ENCODE results near the gene GPR137B. TPM values are rescaled to one million over a fixed set of nuclear protein-coding genes. Genes with fewer than 3 reads are reported as not detected.

The GPR137B gene
- total and polyA plus RNA-seq, 9 of the 15 experiments (the other 6 are each of a cell fraction or from before 2014, with no cell fraction given), result 0.04 to 1.0 (median 0.62) TPM

GRCh38 chr1:236103646-236104218 lies 38.6 kb upstream of the GPR137B start (continued):
- TF ChIP-seq BRD4 (IDR thresholded peaks at IDR 0.05) (no peak), BDP1 (IDR thresholded peaks at IDR 0.05; ENCODE audit: insufficient read depth, insufficient read length) (no peak), KAT7 (CRISPR knock-in tag; IDR thresholded peaks at IDR 0.05; ENCODE audit: borderline replicate concordance) (no peak), TFAM (CRISPR knock-in tag; conservative IDR thresholded peaks at IDR 0.05) (no peak), HDAC8 (tag; IDR thresholded peaks at IDR 0.05) (no peak), NCOR1 (IDR thresholded peaks at IDR 0.05) (0 out of 2 replicates have a peak, but pooled peaks have one; percentile 17), ZNF445 (CRISPR knock-in tag; IDR thresholded peaks at IDR 0.05; ENCODE audit: low read depth) (no peak), ZNF586 (CRISPR knock-in tag; conservative IDR thresholded peaks at IDR 0.05) (no peak), WHSC1 (IDR thresholded peaks at IDR 0.05; ENCODE audit: low read length) (no peak), ZNF830 (CRISPR knock-in tag; IDR thresholded peaks at IDR 0.05) (no peak), SMARCB1 (IDR thresholded peaks at IDR 0.05; ENCODE audit: insufficient read length, low read depth) (no peak), ATF3 (IDR thresholded peaks at IDR 0.05) (no peak), ATF3 (CRISPR knock-in tag; conservative IDR thresholded peaks at IDR 0.05) (no peak), NFIC (IDR thresholded peaks at IDR 0.05) (no peak), PRPF4 (IDR thresholded peaks at IDR 0.05; ENCODE audit: insufficient read depth, low read depth, low read length, poor library complexity, severe bottlenecking) (no peak), SIN3B (IDR thresholded peaks at IDR 0.05; ENCODE audit: low read depth) (no peak), ZNF41 (CRISPR knock-in tag; conservative IDR thresholded peaks at IDR 0.05) (no peak), CBFA2T2 (conservative IDR thresholded peaks at IDR 0.05) (no peak), CSDE1 (IDR thresholded peaks at IDR 0.05) (no peak), POU5F1 (IDR thresholded peaks at IDR 0.05; ENCODE audit: borderline replicate concordance, low read depth, low read length, partially characterized antibody) (no peak), ZNF134 (CRISPR knock-in tag; conservative IDR thresholded peaks at IDR 0.05) (no peak), ZKSCAN8 (CRISPR knock-in tag; IDR thresholded peaks at IDR 0.05) (no peak), SAFB2 (IDR thresholded peaks at IDR 0.05; ENCODE audit: borderline replicate concordance, low read depth, low read length, severe bottlenecking) (no peak), ZNF785 (CRISPR knock-in tag; IDR thresholded peaks at IDR 0.05) (no peak), FOXK2 (conservative IDR thresholded peaks at IDR 0.05 in 1 of 2, IDR thresholded peaks at IDR 0.05 in 1 of 2; ENCODE audit: low read depth in 2 of 2) (no peak), ETS2 (tag; IDR thresholded peaks at IDR 0.05; ENCODE audit: borderline replicate concordance, poor library complexity, severe bottlenecking) (no peak)
- TF ChIP-seq, protein P1, sequence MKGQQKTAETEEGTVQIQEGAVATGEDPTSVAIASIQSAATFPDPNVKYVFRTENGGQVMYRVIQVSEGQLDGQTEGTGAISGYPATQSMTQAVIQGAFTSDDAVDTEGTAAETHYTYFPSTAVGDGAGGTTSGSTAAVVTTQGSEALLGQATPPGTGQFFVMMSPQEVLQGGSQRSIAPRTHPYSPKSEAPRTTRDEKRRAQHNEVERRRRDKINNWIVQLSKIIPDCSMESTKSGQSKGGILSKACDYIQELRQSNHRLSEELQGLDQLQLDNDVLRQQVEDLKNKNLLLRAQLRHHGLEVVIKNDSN (CRISPR knock-in tag; IDR thresholded peaks at IDR 0.05), result no peak
- TF ChIP-seq, protein P2, sequence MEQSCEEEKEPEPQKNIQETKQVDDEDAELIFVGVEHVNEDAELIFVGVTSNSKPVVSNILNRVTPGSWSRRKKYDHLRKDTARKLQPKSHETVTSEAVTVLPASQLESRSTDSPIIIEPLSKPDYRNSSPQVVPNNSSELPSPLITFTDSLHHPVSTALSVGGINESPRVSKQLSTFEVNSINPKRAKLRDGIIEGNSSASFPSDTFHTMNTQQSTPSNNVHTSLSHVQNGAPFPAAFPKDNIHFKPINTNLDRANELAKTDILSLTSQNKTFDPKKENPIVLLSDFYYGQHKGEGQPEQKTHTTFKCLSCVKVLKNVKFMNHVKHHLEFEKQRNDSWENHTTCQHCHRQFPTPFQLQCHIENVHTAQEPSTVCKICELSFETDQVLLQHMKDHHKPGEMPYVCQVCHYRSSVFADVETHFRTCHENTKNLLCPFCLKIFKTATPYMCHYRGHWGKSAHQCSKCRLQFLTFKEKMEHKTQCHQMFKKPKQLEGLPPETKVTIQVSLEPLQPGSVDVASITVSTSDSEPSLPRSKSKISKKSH (CRISPR knock-in tag; IDR thresholded peaks at IDR 0.05), result no peak
- TF ChIP-seq, protein P3, sequence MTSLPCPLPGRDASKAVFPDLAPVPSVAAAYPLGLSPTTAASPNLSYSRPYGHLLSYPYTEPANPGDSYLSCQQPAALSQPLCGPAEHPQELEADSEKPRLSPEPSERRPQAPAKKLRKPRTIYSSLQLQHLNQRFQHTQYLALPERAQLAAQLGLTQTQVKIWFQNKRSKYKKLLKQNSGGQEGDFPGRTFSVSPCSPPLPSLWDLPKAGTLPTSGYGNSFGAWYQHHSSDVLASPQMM (CRISPR knock-in tag; IDR thresholded peaks at IDR 0.05), result no peak

Data from K562 (cell line).